Lower lobe of right lung (tissue), 2 donors: ENCODE results near the gene SYT1. TPM values are rescaled to one million over a fixed set of nuclear protein-coding genes. Genes with fewer than 3 reads are reported as not detected.

ENCODE experiments used
- ATAC-seq, 2 donors: fragments of 200-7000 bp; cut with Tn5 transposase; one replicate each; pipeline ENCODE4 v1.9.1; 2020 to 2022; ENCODE audit warnings: mild to moderate bottlenecking in 2 of 2, moderate library complexity in 2 of 2
- DNase-seq: peaks from one replicate; pipeline ENCODE4 v3.0.0-alpha.2; 2020
- H3K27ac ChIP-seq: fragments of 200-600 bp; one replicate; pipeline ENCODE4 v1.8.0; 2022
- H3K27me3 ChIP-seq: fragments of 200-600 bp; one replicate; pipeline ENCODE4 v1.8.0; 2022; ENCODE audit warnings: low read depth
- H3K36me3 ChIP-seq: fragments of 200-600 bp; one replicate; pipeline ENCODE4 v1.8.0; 2022; ENCODE audit warnings: mild to moderate bottlenecking
- H3K4me1 ChIP-seq: fragments of 200-600 bp; one replicate; pipeline ENCODE4 v1.8.0; 2022
- H3K4me3 ChIP-seq: fragments of 200-600 bp; one replicate; pipeline ENCODE4 v1.8.0; 2022; ENCODE audit warnings: mild to moderate bottlenecking
- H3K9me3 ChIP-seq: fragments of 200-600 bp; one replicate; pipeline ENCODE4 v1.8.0; 2022
- intact Hi-C: fragments of 100-400 bp; cut with DNase I; formaldehyde crosslinking; loops from one replicate; pipeline ENCODE4 v1.11.0; 2022
- total RNA-seq: library from RNA; stranded (reverse); fragmentation: NEBNext Ultra II Directional; extraction: Animal tissue kit (Norgen Biotek cat#: 25700); gene quantifications from one replicate; pipeline ENCODE4 v1.2.1, GENCODE V29; 2021
- TF ChIP-seq, protein P1 (sequence below): fragments of 200-600 bp; IDR thresholded peaks from one replicate; pipeline ENCODE4 v1.8.0; 2022; ENCODE audit warnings: antibody characterized with exemption, mild to moderate bottlenecking
- donor health status: DM: no; HTN: yes; CAD: no; lungs with severe emphysema.

Gene SYT1
- total RNA-seq, 1 donor from 2014 or later = 0.95 TPM

DNA sequence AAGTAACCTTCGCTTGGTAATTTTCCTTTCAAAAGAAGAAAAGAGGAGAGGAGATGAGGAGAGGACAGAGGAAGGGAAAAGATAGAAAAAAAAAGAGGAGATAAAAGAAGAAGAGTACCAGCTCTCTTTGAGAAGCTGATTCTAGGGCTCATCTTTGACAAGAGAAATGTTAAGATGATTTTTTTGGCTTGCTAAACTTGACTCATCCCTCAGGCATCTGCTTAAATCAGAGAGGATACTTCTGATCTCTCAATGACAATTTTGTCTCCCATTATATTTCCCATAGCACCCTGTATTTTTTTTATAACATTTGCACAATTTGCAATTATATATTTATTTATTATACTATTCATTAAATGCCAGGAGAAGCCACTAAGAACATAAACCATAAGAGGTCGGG is 17.1 kb downstream of the SYT1 start:
- Histone ChIP-seq H3K4me1 (no peaks in the 10 kb centered on the region), H3K9me3 (no peaks in the 10 kb centered on the region), H3K4me3 (no peak overlapping the region), H3K27me3 (no peaks in the 10 kb centered on the region), H3K36me3 (no peaks in the 10 kb centered on the region), H3K27ac (no peak overlapping the region)
- intact Hi-C loops = no loop called here
- TF ChIP-seq, protein P1, sequence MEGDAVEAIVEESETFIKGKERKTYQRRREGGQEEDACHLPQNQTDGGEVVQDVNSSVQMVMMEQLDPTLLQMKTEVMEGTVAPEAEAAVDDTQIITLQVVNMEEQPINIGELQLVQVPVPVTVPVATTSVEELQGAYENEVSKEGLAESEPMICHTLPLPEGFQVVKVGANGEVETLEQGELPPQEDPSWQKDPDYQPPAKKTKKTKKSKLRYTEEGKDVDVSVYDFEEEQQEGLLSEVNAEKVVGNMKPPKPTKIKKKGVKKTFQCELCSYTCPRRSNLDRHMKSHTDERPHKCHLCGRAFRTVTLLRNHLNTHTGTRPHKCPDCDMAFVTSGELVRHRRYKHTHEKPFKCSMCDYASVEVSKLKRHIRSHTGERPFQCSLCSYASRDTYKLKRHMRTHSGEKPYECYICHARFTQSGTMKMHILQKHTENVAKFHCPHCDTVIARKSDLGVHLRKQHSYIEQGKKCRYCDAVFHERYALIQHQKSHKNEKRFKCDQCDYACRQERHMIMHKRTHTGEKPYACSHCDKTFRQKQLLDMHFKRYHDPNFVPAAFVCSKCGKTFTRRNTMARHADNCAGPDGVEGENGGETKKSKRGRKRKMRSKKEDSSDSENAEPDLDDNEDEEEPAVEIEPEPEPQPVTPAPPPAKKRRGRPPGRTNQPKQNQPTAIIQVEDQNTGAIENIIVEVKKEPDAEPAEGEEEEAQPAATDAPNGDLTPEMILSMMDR = no peak
- no peak for DNase-seq
- ATAC-seq = no peak

DNA sequence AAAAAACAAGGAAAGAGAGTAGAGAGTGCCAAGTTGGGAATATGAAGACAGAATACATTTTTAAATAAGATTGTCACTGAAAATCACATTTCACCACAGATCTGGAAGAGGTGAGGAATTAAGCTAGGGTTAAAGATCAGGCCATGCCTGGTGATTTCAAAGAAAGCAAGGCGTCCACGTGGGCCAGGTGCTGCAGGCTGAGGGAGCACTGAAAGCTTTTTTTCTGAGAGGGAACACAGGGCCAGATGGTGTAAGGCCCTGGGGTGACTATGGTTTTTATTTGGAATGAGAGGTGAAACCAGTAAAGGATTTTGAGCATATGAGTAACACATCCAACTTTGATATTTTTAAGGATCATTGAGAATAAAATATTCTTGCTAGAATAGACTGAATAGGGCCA is 20.9 kb downstream of the SYT1 start:
- no peaks in the 10 kb centered on the region for H3K9me3 ChIP-seq
- no peak for ATAC-seq

DNA sequence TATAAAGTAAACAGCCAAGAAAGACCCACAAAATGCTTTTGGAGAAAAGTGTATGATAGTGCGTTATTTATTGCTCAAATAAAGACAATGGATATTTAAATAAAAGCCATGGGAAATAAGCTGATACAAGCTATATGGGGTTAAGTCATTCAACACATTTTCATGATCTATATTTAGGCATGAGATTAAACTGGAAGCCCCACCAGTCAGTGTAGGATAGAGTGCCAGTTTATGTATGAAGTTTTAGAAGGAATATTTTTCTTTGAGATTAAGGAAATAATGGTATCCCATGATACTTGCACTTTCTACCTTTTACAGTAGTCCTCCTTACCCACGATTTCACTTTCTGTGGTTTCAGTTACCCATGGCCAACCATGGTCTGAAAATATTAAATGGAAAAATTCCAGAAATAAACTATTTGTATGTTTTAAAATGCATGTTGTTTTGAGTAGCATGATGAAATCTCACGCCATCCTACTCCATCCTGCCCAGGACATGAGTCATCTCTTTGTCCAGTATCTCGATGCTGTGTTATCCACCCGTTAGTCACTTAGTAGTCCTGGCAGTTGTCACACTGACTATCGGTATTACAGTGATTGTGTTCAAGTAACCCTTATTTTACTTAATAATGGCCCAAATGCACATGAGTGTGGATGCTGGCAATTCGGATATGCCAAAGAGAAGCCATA is 22.3 kb downstream of the SYT1 start:
- no peaks in the 10 kb centered on the region for H3K27me3 ChIP-seq
- no peak for ATAC-seq
- H3K4me3 ChIP-seq = no peak overlapping the region
- TF ChIP-seq, protein P1 = no peak
- H3K4me1 ChIP-seq = no peaks in the 10 kb centered on the region
- H3K27ac ChIP-seq = no peak overlapping the region
- no peak for DNase-seq
- intact Hi-C loops = no loop called here
- H3K9me3 ChIP-seq = no peaks in the 10 kb centered on the region
- no peaks in the 10 kb centered on the region for H3K36me3 ChIP-seq

More for the DNA sequence above, 20.9 kb downstream of the SYT1 start:
- no peaks in the 10 kb centered on the region for H3K27me3 ChIP-seq
- no peak for DNase-seq
- H3K4me1 ChIP-seq = no peaks in the 10 kb centered on the region
- H3K36me3 ChIP-seq = no peaks in the 10 kb centered on the region
- H3K4me3 ChIP-seq = no peak overlapping the region
- intact Hi-C loops = no loop called here
- TF ChIP-seq, protein P1 = no peak
- no peak overlapping the region for H3K27ac ChIP-seq

DNA sequence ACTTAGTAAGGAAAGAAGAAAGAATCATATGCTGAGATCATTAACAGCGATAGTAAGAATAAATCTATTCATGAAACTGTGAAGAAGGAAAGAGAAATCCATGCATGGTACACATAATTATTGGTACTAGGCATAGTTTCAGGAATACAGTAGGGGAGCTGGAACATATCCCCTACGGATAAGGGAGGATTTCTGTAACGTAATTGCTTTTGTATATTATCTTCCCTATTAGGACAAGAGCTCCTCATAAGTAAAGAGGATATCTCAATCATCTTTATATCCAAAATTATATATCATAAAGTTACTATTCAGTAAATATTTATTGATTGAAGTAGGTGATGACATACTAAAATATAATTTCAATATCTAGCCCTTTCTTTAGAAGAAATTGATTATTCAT is 22.9 kb downstream of the SYT1 start:
- TF ChIP-seq, protein P1 = no peak
- DNase-seq (no peak), ATAC-seq (no peak)
- no peaks in the 10 kb centered on the region for H3K36me3 ChIP-seq
- H3K9me3 ChIP-seq = no peaks in the 10 kb centered on the region
- no peak overlapping the region for H3K4me3 ChIP-seq
- H3K27ac ChIP-seq = no peak overlapping the region
- no peaks in the 10 kb centered on the region for H3K4me1 ChIP-seq
- intact Hi-C loops = no loop called here
- H3K27me3 ChIP-seq = no peaks in the 10 kb centered on the region

DNA sequence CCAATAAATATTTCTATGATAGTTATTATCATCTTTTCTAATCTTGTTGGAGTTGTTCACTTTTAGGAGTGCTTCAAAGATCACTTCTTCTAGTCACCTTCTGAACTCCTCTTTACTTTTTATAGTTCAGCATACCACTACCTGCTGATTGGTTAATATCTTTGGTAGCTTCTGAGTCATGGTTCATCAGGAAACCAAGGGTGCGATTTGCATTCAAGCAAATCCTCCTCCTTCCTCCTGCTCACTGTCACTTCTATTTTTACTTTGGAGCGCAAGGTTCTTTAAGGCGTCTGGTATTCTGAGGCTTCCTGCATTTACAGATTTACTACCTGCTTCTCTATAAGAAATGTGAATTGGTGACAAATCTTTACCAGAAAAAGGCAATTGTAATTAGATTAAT is 24.0 kb downstream of the SYT1 start:
- Histone ChIP-seq H3K36me3 (no peaks in the 10 kb centered on the region), H3K4me3 (no peak overlapping the region), H3K9me3 (no peaks in the 10 kb centered on the region), H3K27ac (no peak overlapping the region), H3K4me1 (no peaks in the 10 kb centered on the region), H3K27me3 (no peaks in the 10 kb centered on the region)
- TF ChIP-seq, protein P1 = no peak
- no peak for ATAC-seq
- no peak for DNase-seq
- intact Hi-C loops = no loop called here
